HG02763 (cell line): Measurements from ENCODE around the gene PACS2.
"Not testable (repeated sequence)": the region's sequence is repeated elsewhere in the genome, so short reads cannot be mapped to it uniquely, and the experiment has no call there.

Experiments used
- ATAC-seq: cut with Tn5 transposase; IDR thresholded peaks from one replicate; pipeline ENCODE4 v1.9.1; 2021; ENCODE audit warnings: mild to moderate bottlenecking, moderate library complexity; ENCODE audit not compliant: unreplicated experiment

The PACS2 gene

GRCh38 chr14:105313381-105314286 lies 914 bp upstream of the PACS2 start:
- peak; percentile 7 for ATAC-seq

- peak; percentile 3 for ATAC-seq
Measured at GRCh38 chr14:105315211-105315721, 718 bp downstream of the PACS2 start.

GRCh38 chr14:105315941-105316576 lies 1.5 kb downstream of the PACS2 start:
- ATAC-seq: no peak

- ATAC-seq: no peak
Measured at GRCh38 chr14:105316577-105316941, 2.0 kb downstream of the PACS2 start.

- ATAC-seq: no peak
Measured at GRCh38 chr14:105316968-105317510, 2.5 kb downstream of the PACS2 start.

- no peak for ATAC-seq
Measured at GRCh38 chr14:105317546-105317945, 3.0 kb downstream of the PACS2 start.

- no peak for ATAC-seq
Measured at GRCh38 chr14:105322791-105323556, 8.4 kb downstream of the PACS2 start.

- no peak for ATAC-seq
Measured at GRCh38 chr14:105323663-105324062, 9.1 kb downstream of the PACS2 start.

GRCh38 chr14:105324080-105324778 lies 9.7 kb downstream of the PACS2 start:
- ATAC-seq: no peak

- no peak for ATAC-seq
Measured at GRCh38 chr14:105324871-105325270, 10.3 kb downstream of the PACS2 start.

- ATAC-seq: no peak
Measured at GRCh38 chr14:105325303-105325702, 10.8 kb downstream of the PACS2 start.

- no peak for ATAC-seq
Measured at GRCh38 chr14:105325716-105326567, 11.4 kb downstream of the PACS2 start.

GRCh38 chr14:105326568-105326867 lies 12.0 kb downstream of the PACS2 start:
- ATAC-seq: no peak

- ATAC-seq: no peak
Measured at GRCh38 chr14:105326891-105327694, 12.5 kb downstream of the PACS2 start.

GRCh38 chr14:105327695-105328045 lies 13.1 kb downstream of the PACS2 start:
- not testable (repeated sequence) for ATAC-seq

GRCh38 chr14:105328070-105328677 lies 13.6 kb downstream of the PACS2 start:
- no peak for ATAC-seq

- ATAC-seq: no peak
Measured at GRCh38 chr14:105328678-105329390, 14.3 kb downstream of the PACS2 start.
